HG03159 (cell line): ENCODE results near the gene MOCOS.
A peak's percentile ranks its signal among the peaks of the same experiment; 100 is the strongest.
"Not testable (repeated sequence)": the region's sequence is repeated elsewhere in the genome, so short reads cannot be mapped to it uniquely, and the experiment has no call there.

ENCODE experiments used
- ATAC-seq: cut with Tn5 transposase; IDR thresholded peaks from one replicate; pipeline ENCODE4 v1.9.1; 2021; ENCODE audit warnings: mild to moderate bottlenecking, moderate library complexity; ENCODE audit not compliant: unreplicated experiment

MOCOS gene, protein sequence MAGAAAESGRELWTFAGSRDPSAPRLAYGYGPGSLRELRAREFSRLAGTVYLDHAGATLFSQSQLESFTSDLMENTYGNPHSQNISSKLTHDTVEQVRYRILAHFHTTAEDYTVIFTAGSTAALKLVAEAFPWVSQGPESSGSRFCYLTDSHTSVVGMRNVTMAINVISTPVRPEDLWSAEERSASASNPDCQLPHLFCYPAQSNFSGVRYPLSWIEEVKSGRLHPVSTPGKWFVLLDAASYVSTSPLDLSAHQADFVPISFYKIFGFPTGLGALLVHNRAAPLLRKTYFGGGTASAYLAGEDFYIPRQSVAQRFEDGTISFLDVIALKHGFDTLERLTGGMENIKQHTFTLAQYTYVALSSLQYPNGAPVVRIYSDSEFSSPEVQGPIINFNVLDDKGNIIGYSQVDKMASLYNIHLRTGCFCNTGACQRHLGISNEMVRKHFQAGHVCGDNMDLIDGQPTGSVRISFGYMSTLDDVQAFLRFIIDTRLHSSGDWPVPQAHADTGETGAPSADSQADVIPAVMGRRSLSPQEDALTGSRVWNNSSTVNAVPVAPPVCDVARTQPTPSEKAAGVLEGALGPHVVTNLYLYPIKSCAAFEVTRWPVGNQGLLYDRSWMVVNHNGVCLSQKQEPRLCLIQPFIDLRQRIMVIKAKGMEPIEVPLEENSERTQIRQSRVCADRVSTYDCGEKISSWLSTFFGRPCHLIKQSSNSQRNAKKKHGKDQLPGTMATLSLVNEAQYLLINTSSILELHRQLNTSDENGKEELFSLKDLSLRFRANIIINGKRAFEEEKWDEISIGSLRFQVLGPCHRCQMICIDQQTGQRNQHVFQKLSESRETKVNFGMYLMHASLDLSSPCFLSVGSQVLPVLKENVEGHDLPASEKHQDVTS

DNA sequence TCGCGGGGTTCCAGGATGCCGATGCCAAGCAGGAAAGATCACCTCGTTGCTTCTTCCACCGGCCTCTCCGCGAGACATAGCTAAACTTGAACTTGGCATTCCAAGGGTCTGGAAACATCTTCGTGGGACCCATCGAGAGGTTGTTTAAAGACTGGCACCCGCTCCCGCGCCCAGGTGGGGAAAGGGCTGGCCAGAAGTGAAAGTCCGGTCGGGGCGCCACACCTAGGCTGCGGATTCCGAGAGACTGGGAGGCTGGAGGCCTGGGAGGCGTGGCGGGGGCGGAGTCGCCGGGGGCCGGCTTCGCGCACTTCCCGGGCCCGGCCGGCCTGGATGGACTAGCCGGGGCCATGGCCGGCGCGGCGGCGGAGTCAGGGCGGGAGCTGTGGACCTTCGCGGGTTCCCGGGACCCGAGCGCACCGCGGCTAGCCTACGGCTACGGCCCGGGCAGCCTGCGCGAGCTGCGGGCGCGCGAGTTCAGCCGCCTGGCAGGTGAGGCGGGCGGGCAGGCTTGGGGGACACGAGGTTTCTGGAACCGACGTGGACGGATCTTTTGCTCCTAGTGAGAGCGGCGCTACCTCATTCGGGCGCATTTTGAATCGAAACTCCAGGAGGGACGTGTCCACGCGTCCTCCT is at the start of gene MOCOS:
Gene MOCOS, plus strand, starts transcription at position 305 of the 633 bp plus-strand sequence. Its CDS starts 43 bp downstream, at position 348.
- ATAC-seq: peak; percentile 51

DNA sequence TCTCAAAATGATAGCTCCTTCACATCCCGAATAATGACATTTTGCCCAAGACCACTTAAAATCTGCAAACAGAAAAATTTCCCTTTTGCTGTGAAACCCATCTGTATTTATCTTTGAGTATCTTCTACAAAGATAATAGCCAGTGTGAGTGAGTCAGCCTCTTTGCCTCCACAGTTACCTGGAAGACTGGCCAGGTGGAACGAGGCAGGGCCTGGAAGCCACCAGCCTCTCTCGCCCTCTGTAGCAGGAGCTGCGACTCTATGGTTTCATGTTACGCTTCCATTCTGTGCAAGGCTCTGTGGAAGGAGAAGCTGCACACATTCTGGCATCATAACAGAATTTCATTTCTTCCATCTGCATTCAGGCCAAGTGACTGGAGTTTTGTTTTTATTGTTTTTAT is 48.1 kb upstream of the MOCOS start:
- ATAC-seq: no peak

DNA sequence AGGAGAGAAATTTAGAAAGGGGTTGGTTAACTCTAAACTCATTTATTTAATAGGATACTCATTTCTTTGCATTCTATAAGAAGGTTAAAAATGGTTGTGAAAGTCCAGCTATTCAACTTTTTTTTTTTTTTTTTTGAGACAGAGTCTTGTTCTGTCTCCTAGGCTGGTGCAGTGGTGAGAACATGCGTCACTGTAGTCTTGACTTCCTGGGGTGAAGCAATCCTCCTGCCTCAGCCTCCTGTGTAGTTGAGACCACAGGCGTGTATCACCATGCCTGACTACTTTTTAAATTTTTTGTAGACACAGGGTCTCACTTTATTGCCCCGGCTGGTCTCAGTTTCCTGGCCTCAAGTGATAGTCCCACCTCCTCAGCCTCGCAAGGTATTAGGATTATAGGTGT is 45.7 kb upstream of the MOCOS start:
- ATAC-seq: no peak

GRCh38 chr18:36142751-36143150 is 44.5 kb upstream of the MOCOS start:
- no peak for ATAC-seq

DNA sequence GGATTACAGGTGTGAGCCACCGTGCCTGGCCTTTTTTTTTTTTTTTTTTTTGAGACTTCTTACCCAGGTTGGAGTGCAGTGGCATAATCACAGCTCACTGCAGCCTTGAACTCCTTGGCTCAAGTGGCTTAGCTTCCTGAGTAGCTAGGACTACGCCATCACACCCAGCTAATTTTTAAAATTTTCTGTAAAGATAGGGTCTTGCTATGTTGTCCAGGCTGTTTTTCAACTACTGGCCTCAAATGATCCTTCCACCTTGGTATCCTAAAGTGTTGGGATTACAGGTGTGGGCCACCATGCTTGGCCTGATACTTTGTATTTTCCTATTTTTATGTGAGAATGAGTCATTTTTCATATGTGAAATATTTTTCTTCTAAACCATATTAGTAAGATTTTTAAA is 43.9 kb upstream of the MOCOS start:
- ATAC-seq: no peak

GRCh38 chr18:36149514-36150289 is 37.6 kb upstream of the MOCOS start:
- ATAC-seq: peak; percentile 97

- ATAC-seq: no peak
Observed at GRCh38 chr18:36152781-36153180, 34.5 kb upstream of the MOCOS start.

- no peak for ATAC-seq
Observed at GRCh38 chr18:36153203-36153602, 34.1 kb upstream of the MOCOS start.

- no peak for ATAC-seq
Observed at GRCh38 chr18:36153771-36154170, 33.5 kb upstream of the MOCOS start.

- no peak for ATAC-seq
Observed at GRCh38 chr18:36155851-36156757, 31.2 kb upstream of the MOCOS start.

- ATAC-seq: no peak
Observed at GRCh38 chr18:36157441-36157840, 29.9 kb upstream of the MOCOS start.

DNA sequence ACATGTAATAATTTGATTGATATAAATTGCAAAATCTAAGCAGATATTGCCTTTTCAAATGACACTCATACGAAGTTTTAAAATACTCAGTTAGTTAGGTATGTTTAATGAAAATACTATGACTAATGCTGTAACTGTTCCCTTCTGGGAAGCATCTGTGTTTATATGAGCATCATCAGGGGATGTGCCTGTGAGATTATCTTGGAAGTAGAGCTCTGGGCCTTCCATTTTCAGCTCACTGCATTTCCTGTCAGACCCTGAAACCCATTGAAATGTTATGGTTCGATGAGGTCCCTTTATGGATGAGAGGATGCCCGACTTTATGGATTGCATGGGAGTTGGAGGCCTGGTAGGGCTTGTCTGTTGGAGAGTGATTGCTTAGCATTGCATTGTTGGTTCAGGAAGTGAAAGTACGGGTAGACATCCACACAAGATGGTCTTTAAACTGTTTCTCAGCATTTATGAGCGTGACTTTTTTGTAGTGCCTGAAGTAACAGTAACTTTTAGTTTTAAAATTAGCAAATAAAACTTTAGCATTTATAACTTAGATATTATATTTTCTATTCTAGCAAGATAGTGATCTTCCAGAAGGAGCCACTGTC is 28.9 kb upstream of the MOCOS start:
- ATAC-seq: no peak

GRCh38 chr18:36160959-36161371 is 26.3 kb upstream of the MOCOS start:
- ATAC-seq: no peak

GRCh38 chr18:36162981-36163380 is 24.3 kb upstream of the MOCOS start:
- ATAC-seq: no peak

GRCh38 chr18:36167692-36168218 is 19.5 kb upstream of the MOCOS start:
- ATAC-seq: no peak

GRCh38 chr18:36168296-36168695 is 19.0 kb upstream of the MOCOS start:
- ATAC-seq: not testable (repeated sequence)

DNA sequence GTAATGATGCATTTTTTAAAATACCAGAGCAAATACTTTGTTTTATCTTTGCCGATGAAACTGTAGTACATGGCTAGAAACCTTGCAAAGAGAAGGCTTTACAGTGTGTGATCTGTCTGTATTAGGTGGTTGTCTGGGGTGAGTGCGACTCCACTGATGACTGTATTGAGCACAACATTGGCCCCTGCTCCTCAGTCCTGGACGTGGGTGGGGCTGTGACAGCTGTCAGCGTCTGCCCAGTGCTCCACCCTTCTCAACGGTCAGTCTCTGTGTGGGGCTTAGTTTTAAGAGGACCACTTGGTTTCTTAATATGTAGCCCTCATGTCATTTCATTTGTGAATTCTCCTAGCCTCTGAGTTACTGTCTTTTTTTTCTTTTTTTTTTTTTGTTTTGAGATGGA is 17.4 kb upstream of the MOCOS start:
- no peak for ATAC-seq

- ATAC-seq: no peak
Observed at GRCh38 chr18:36175481-36175880, 11.8 kb upstream of the MOCOS start.

GRCh38 chr18:36176177-36176584 is 11.1 kb upstream of the MOCOS start:
- no peak for ATAC-seq
